K562 (cell line): ENCODE measurements around the gene CALHM2. TPM values are rescaled to one million over a fixed set of nuclear protein-coding genes. Genes with fewer than 3 reads are reported as not detected.

Source experiments
- ATAC-seq: fragments of 200-7000 bp; cut with Tn5 transposase; 3 replicates; pipeline ENCODE4 v1.9.1; 2020; ENCODE audit warnings: moderate library complexity
- BruUV-seq: library from RNA; stranded (reverse); fragments of 400-500 nt; replicated peaks from 2 replicates; lab custom pipeline; 2021; lab: Mats Ljungman, UMichigan
- CTCF ChIA-PET: fragments of 300-600 bp; formaldehyde crosslinking; extraction: SDS; loops from one replicate; lab custom pipeline; 2021; ENCODE audit warnings: low intra/inter-chr PET ratio; lab: Yijun Ruan, JAX
- POLR2A ChIA-PET: fragments of 300-600, 350-650 bp; sonication (Branson Sonifier 250); formaldehyde crosslinking; extraction: SDS; loops from one replicate; lab custom pipeline; 2021; ENCODE audit warnings: antibody characterized with exemption, inconsistent platforms; lab: Yijun Ruan, JAX
- DNase-seq, 4 experiments: peaks; one replicate each; pipeline versions ENCODE4 v3.0.0 to v3.0.0-alpha.2; 2011 to 2018; ENCODE audit warnings: low spot score in 3 of 4, mixed read lengths in 3 of 4; ENCODE audit errors: extremely low read depth in 1 of 4
- FAIRE-seq: peaks from 2 replicates; lab custom pipeline; 2011; peaks lifted over from hg19 to GRCh38; lab: Jason Lieb, UNC
- H2AFZ ChIP-seq: 2 replicates; pipeline ENCODE4 v1.6.0; 2011; ENCODE audit warnings: low read depth, low read length, control low read depth, inconsistent platforms
- H3K27ac ChIP-seq: fragments of 200-600 bp; 3 replicates; pipeline ENCODE4 v1.8.0; 2011; ENCODE audit warnings: low read depth, mild to moderate bottlenecking, control low read depth, inconsistent platforms, low read length, moderate library complexity, mixed read lengths; ENCODE audit errors: extremely low read depth
- H3K27me3 ChIP-seq, 2 experiments: fragments of 300-600 bp in 1 of 2; 2 replicates in 1 of 2; 3 replicates in 1 of 2; pipeline versions ENCODE4 v1.6.0 to v1.8.0; 2011; ENCODE audit warnings: inconsistent platforms in 2 of 2, low read length in 2 of 2, mild to moderate bottlenecking in 1 of 2, mixed read lengths in 1 of 2, moderate library complexity in 1 of 2; ENCODE audit not compliant: control insufficient read depth in 2 of 2, insufficient read depth in 2 of 2
- H3K36me3 ChIP-seq: fragments of 300-600 bp; 3 replicates; pipeline ENCODE4 v1.8.0; 2011; ENCODE audit warnings: mild to moderate bottlenecking, low read length, inconsistent platforms; ENCODE audit not compliant: control insufficient read depth, insufficient read depth
- H3K4me1 ChIP-seq, 2 experiments: fragments of 200-600 bp in 1 of 2; replicated peaks in 1 of 2; 2 replicates in 1 of 2; 3 replicates in 1 of 2; pipeline versions ENCODE4 v1.5.1 to v1.8.0; 2011; ENCODE audit warnings: inconsistent platforms in 2 of 2, low read length in 2 of 2, mild to moderate bottlenecking in 1 of 2, mixed read lengths in 1 of 2, moderate library complexity in 1 of 2; ENCODE audit not compliant: control insufficient read depth in 2 of 2, insufficient read depth in 2 of 2
- H3K4me2 ChIP-seq: 2 replicates; pipeline ENCODE4 v1.6.1; 2011; ENCODE audit warnings: low read length, control low read depth, inconsistent platforms, mixed read lengths; ENCODE audit not compliant: insufficient read depth
- H3K4me3 ChIP-seq: fragments of 200-600 bp; sonication (generic), shearing (Covaris generic); 2 replicates; pipeline ENCODE4 v1.5.1; 2016; ENCODE audit warnings: control low read depth, inconsistent platforms
- H3K79me2 ChIP-seq: fragments of 200-600 bp; 3 replicates; pipeline ENCODE4 v1.8.0; 2011; ENCODE audit warnings: low read length, inconsistent platforms; ENCODE audit not compliant: control insufficient read depth, insufficient read depth
- H3K9ac ChIP-seq, 2 experiments: 2 replicates each; pipeline versions ENCODE4 v1.6.0 to v1.6.1; 2011; ENCODE audit warnings: low read depth in 2 of 2, low read length in 2 of 2, control low read depth in 1 of 2, inconsistent platforms in 1 of 2, mild to moderate bottlenecking in 1 of 2, mixed read lengths in 1 of 2; ENCODE audit not compliant: insufficient read depth in 1 of 2
- H3K9me1 ChIP-seq: one replicate; pipeline ENCODE4 v1.6.0; 2011; ENCODE audit warnings: inconsistent platforms, mild to moderate bottlenecking, low read length, moderate library complexity; ENCODE audit not compliant: control insufficient read depth, insufficient read depth
- H3K9me3 ChIP-seq: replicated peaks from 2 replicates; pipeline ENCODE4 v1.5.1; 2011; ENCODE audit warnings: low read depth, low read length, inconsistent platforms; ENCODE audit not compliant: control insufficient read depth, insufficient read depth
- H4K20me1 ChIP-seq: replicated peaks from 2 replicates; pipeline ENCODE4 v1.6.1; 2011; ENCODE audit warnings: low read length, inconsistent platforms, mixed read lengths; ENCODE audit not compliant: control insufficient read depth, insufficient read depth
- BRF2 ChIP-seq: IDR thresholded peaks from 3 replicates; pipeline ENCODE4 v1.6.1; 2011; ENCODE audit warnings: borderline replicate concordance, mild to moderate bottlenecking; ENCODE audit not compliant: insufficient read length, insufficient read depth
- MAFK ChIP-seq: IDR thresholded peaks from 2 replicates; pipeline ENCODE4 v1.6.1; 2011; ENCODE audit warnings: low read length, improper control_type of control experiment
- MECOM ChIP-seq: fragments of 250-450 bp; sonication (Bioruptor Pico); IDR thresholded peaks from 2 replicates; pipeline ENCODE4 v1.8.0; 2022; ENCODE audit warnings: inconsistent platforms
- MLLT1 ChIP-seq, 2 experiments: fragments of 450-650 bp; IDR thresholded peaks; 2 replicates each; pipeline ENCODE4 v1.6.1; 2016
- NR4A1 ChIP-seq, 2 experiments: fragments of 250-450 bp in 1 of 2; fragments of 450-650 bp in 1 of 2; sonication (Bioruptor Pico) in 1 of 2; IDR thresholded peaks; 2 replicates each; pipeline versions ENCODE4 v1.4.0 to v1.6.1; 2016 to 2020; ENCODE audit warnings: mild to moderate bottlenecking in 2 of 2, missing compliant biosample characterization in 1 of 2, missing genetic modification characterization in 1 of 2, moderate library complexity in 1 of 2
- RBBP5 ChIP-seq: fragments of 200-600 bp; sonication (generic); IDR thresholded peaks from 2 replicates; pipeline ENCODE4 v1.6.1; 2012; ENCODE audit warnings: borderline replicate concordance, mild to moderate bottlenecking, low read length, control low read depth, inconsistent platforms; ENCODE audit not compliant: insufficient read depth, poor library complexity, severe bottlenecking
- RHOXF2B ChIP-seq: fragments of 250-450 bp; sonication (Bioruptor Pico); conservative IDR thresholded peaks from 2 replicates; pipeline ENCODE4 v1.5.1; 2021
- SIX5 ChIP-seq, 2 experiments: IDR thresholded peaks; 2 replicates each; pipeline ENCODE4 v1.6.1; 2011; ENCODE audit warnings: low read length in 2 of 2, borderline replicate concordance in 1 of 2, low read depth in 1 of 2, mild to moderate bottlenecking in 1 of 2, moderate library complexity in 1 of 2; ENCODE audit not compliant: insufficient read depth in 1 of 2
- SMARCA4 ChIP-seq: fragments of 450-650 bp; IDR thresholded peaks from 2 replicates; pipeline ENCODE4 v1.6.1; 2016
- USF2 ChIP-seq: sonication (generic); formaldehyde crosslinking; IDR thresholded peaks from 2 replicates; pipeline ENCODE4 v1.5.0; 2020; ENCODE audit warnings: missing genetic modification reagents
- ZBTB1 ChIP-seq: sonication (generic); formaldehyde crosslinking; IDR thresholded peaks from 2 replicates; pipeline ENCODE4 v1.8.1; 2023; ENCODE audit warnings: missing genetic modification reagents, low read depth, mild to moderate bottlenecking, borderline replicate concordance
- ZFP1 ChIP-seq: fragments of 450-650 bp; formaldehyde crosslinking; IDR thresholded peaks from 2 replicates; pipeline ENCODE4 v1.4.0; 2020; ENCODE audit warnings: mild to moderate bottlenecking, mixed read lengths
- ZNF311 ChIP-seq: fragments of 250-450 bp; sonication (Bioruptor Pico); IDR thresholded peaks from 2 replicates; pipeline ENCODE4 v1.4.0; 2020; ENCODE audit warnings: mild to moderate bottlenecking, moderate library complexity
- WGBS: fragments of 100-300 bp; shearing (Covaris generic); methylation state at CpG from one replicate; pipeline ENCODE4 v1.1.6; 2016; ENCODE audit warnings: low coverage, mixed read lengths; ENCODE audit not compliant: insufficient coverage; ENCODE audit errors: missing lambda C conversion rate; 5-methylcytosine and 5-hydroxymethylcytosine counted together
- in situ Hi-C: fragments of 300-500 bp; cut with MboI; formaldehyde crosslinking; loops from 4 replicates; pipeline ENCODE4 v1.15.0; 2018; ENCODE audit warnings: inconsistent platforms, mixed read lengths
- intact Hi-C: fragments of 100-400 bp; cut with micrococcal nuclease; formaldehyde crosslinking; loops from 2 replicates; pipeline ENCODE4 v1.14.2; 2022
- polyA plus RNA-seq, 8 experiments: library from polyadenylated mRNA; depleted of rRNA in 4 of 8; stranded (reverse) in 5 of 8; unstranded in 3 of 8; fragments of >200 nt; fragmentation: Nextera tagmentation in 2 of 8; fragmentation: Illumina TruSeq in 1 of 8; extraction: Ambion mirVana in 2 of 8; extraction: Trizol in 1 of 8; gene quantifications; 2 replicates each; pipeline versions ENCODE4 v1.2.1 to v1.2.3, GENCODE V29; 2011 to 2014; ENCODE audit warnings: inconsistent platforms in 1 of 8, missing spikeins in 1 of 8
- total RNA-seq, 7 experiments: library from RNA; depleted of rRNA in 6 of 7; stranded (reverse); fragments of >200 nt in 6 of 7; fragmentation: Illumina TruSeq in 2 of 7; extraction: Trizol in 2 of 7; gene quantifications; 2 replicates each; pipeline versions ENCODE4 v1.2.1 to v1.2.3, GENCODE V29; 2011 to 2021; ENCODE audit warnings: low replicate concordance in 1 of 7

CALHM2 gene
- total and polyA plus RNA-seq, 9 of the 15 experiments (the other 6 are each of a cell fraction or from before 2014, with no cell fraction given) = 0.08 to 0.14 (median 0.13) TPM; not detected in 6

GRCh38 chr10:103444478-103444877 lies 7.7 kb downstream of the CALHM2 start:
- FAIRE-seq (no peak), ATAC-seq (no peak), DNase-seq (no peak)
- no peaks in the 10 kb centered on the region for H3K9me3 ChIP-seq
- no peak overlapping the region for H3K27ac ChIP-seq
- intact Hi-C loops (no loop called here), in situ Hi-C loops (no loop called here)
- peaks cover 82% of the 10 kb centered on the region; the same call in 2 of the 3 replicates for H3K36me3 ChIP-seq
- H3K4me1 ChIP-seq = peaks cover 0 to 2% of the 10 kb centered on the region in 2 experiments; a peak in 2 of 5 replicates
- no TSS peak for BruUV-seq
- H4K20me1 ChIP-seq = 0 out of 2 replicates have a peak, but pooled peaks cover 3% of the 10 kb centered on the region
- H3K79me2 ChIP-seq = no peaks in the 10 kb centered on the region
- no peak overlapping the region for H3K4me2 ChIP-seq
- ChIA-PET POLR2A (interaction anchor here (1.2 kb wide), 1 partner anchor 10 kb away, joined by 4 read pairs; no protein-coding TSS in a partner anchor), CTCF (interaction anchor here (0.5 kb wide), 1 partner anchor 26 kb away, joined by 3 read pairs; no protein-coding TSS in a partner anchor)
- no peak overlapping the region for H2AFZ ChIP-seq
- TF ChIP-seq ZBTB1 (CRISPR knock-in tag) (no peak), ZFP1 (no peak), MLLT1 (IDR thresholded peaks at IDR 0.05) (no peak), BRF2 (no peak), MAFK (no peak), USF2 (CRISPR knock-in tag) (no peak), MECOM (CRISPR knock-in tag) (no peak), ZNF311 (CRISPR knock-in tag) (no peak), SIX5 (IDR thresholded peaks at IDR 0.05; ENCODE audit: borderline replicate concordance in 1 of 2, insufficient read depth in 1 of 2, low read depth in 1 of 2, low read length in 2 of 2) (no peak), RBBP5 (no peak), RHOXF2B (no peak), NR4A1 (CRISPR knock-in tag; IDR thresholded peaks at IDR 0.05) (no peak), NR4A1 (tag; IDR thresholded peaks at IDR 0.05) (no peak), SMARCA4 (no peak)
- H3K4me3 ChIP-seq = no peak overlapping the region
- no peaks in the 10 kb centered on the region for H3K9me1 ChIP-seq
- 96% methylated on average over 8 of the region's 10 CpGs for WGBS
- H3K9ac ChIP-seq = no peak overlapping the region
- no peaks in the 10 kb centered on the region for H3K27me3 ChIP-seq
